GM23338 (cell line): ENCODE measurements around the gene MPND. TPM values are rescaled to one million over a fixed set of nuclear protein-coding genes. Genes with fewer than 3 reads are reported as not detected.

ENCODE experiments used
- ATAC-seq: fragments of 200-7000 bp; cut with Tn5 transposase; 3 replicates; pipeline ENCODE4 v1.9.1; 2020
- DNase-seq: peaks from one replicate; pipeline ENCODE4 v3.0.0-alpha.2; 2015; ENCODE audit warnings: low spot score
- H2AFZ ChIP-seq: fragments of 200-600 bp; sonication (generic); 2 replicates; pipeline ENCODE4 v1.8.0; 2016; ENCODE audit warnings: antibody characterized with exemption, mild to moderate bottlenecking, moderate library complexity
- H3F3A ChIP-seq: fragments of 200-600 bp; sonication (generic); replicated peaks from 2 replicates; pipeline ENCODE4 v1.8.0; 2017; ENCODE audit warnings: antibody characterized with exemption, mixed run types, low read depth
- H3K27ac ChIP-seq: fragments of 200-600 bp; sonication (generic); 2 replicates; pipeline ENCODE4 v1.6.1; 2016; ENCODE audit warnings: low read depth
- H3K27me3 ChIP-seq: fragments of 200-600 bp; sonication (generic); 2 replicates; pipeline ENCODE4 v1.8.0; 2016; ENCODE audit warnings: mild to moderate bottlenecking, mixed run types, moderate library complexity; ENCODE audit not compliant: insufficient read depth
- H3K36me3 ChIP-seq: fragments of 200-600 bp; sonication (generic); 2 replicates; pipeline ENCODE4 v1.8.0; 2016; ENCODE audit warnings: mild to moderate bottlenecking; ENCODE audit not compliant: insufficient read depth
- H3K4me1 ChIP-seq: fragments of 200-600 bp; sonication (generic); 2 replicates; pipeline ENCODE4 v1.8.0; 2016; ENCODE audit warnings: mild to moderate bottlenecking, moderate library complexity; ENCODE audit not compliant: insufficient read depth
- H3K4me2 ChIP-seq: fragments of 200-600 bp; sonication (generic); 2 replicates; pipeline ENCODE4 v1.7.1; 2017; ENCODE audit warnings: mixed run types
- H3K4me3 ChIP-seq: fragments of 200-600 bp; sonication (generic); 2 replicates; pipeline ENCODE4 v1.6.1; 2016; ENCODE audit warnings: mixed run types
- H3K79me2 ChIP-seq: fragments of 200-600 bp; sonication (generic); replicated peaks from 2 replicates; pipeline ENCODE4 v1.8.0; 2017; ENCODE audit warnings: mild to moderate bottlenecking; ENCODE audit not compliant: insufficient read depth
- H3K9me2 ChIP-seq: fragments of 200-600 bp; sonication (generic); 2 replicates; pipeline ENCODE4 v1.8.0; 2017; ENCODE audit not compliant: insufficient read depth
- H4K20me1 ChIP-seq: fragments of 200-600 bp; sonication (generic); replicated peaks from 2 replicates; pipeline ENCODE4 v1.8.0; 2017; ENCODE audit warnings: mild to moderate bottlenecking; ENCODE audit not compliant: insufficient read depth
- H3K27ac Mint-ChIP-seq: 2 replicates; pipeline ENCODE4 v1.8.0; 2020; ENCODE audit warnings: inconsistent platforms, mild to moderate bottlenecking, moderate library complexity, mixed read lengths
- H3K27me3 Mint-ChIP-seq: 3 replicates; pipeline ENCODE4 v1.8.0; 2022; ENCODE audit warnings: low read depth, mild to moderate bottlenecking, moderate library complexity, mixed read lengths, inconsistent platforms; ENCODE audit not compliant: insufficient read depth, poor library complexity
- H3K36me3 Mint-ChIP-seq: 3 replicates; pipeline ENCODE4 v1.8.0; 2021; ENCODE audit warnings: low read depth, mild to moderate bottlenecking, inconsistent platforms, moderate library complexity, mixed read lengths
- H3K4me1 Mint-ChIP-seq: 3 replicates; pipeline ENCODE4 v1.8.0; 2020; ENCODE audit warnings: mild to moderate bottlenecking, inconsistent platforms, mixed read lengths
- H3K4me3 Mint-ChIP-seq: 3 replicates; pipeline ENCODE4 v1.8.0; 2021; ENCODE audit warnings: moderate library complexity, mild to moderate bottlenecking, inconsistent platforms, mixed read lengths
- H3K9me3 Mint-ChIP-seq: 3 replicates; pipeline ENCODE4 v1.8.0; 2020; ENCODE audit warnings: moderate library complexity, mild to moderate bottlenecking, inconsistent platforms, mixed read lengths
- CREB1 ChIP-seq: fragments of 250-450 bp; sonication (Bioruptor Pico); IDR thresholded peaks from 2 replicates; pipeline ENCODE4 v1.5.0; 2020; ENCODE audit warnings: low read depth, mild to moderate bottlenecking, moderate library complexity
- EZH2 ChIP-seq: fragments of 200-600 bp; sonication (generic); IDR thresholded peaks from one replicate; pipeline ENCODE4 v1.8.0; 2017; ENCODE audit warnings: antibody characterized with exemption, mild to moderate bottlenecking, low read depth; ENCODE audit not compliant: unreplicated experiment
- EZH2phosphoT487 ChIP-seq: fragments of 200-600 bp; sonication (generic); IDR thresholded peaks from one replicate; pipeline ENCODE4 v1.8.1; 2018; ENCODE audit warnings: antibody characterized with exemption; ENCODE audit not compliant: unreplicated experiment
- JUNB ChIP-seq: IDR thresholded peaks from one replicate; pipeline ENCODE4 v1.6.1; 2016; ENCODE audit warnings: antibody characterized with exemption; ENCODE audit not compliant: unreplicated experiment
- POLR2AphosphoS5 ChIP-seq: IDR thresholded peaks from 2 replicates; pipeline ENCODE4 v1.6.1; 2016; ENCODE audit warnings: antibody characterized with exemption, low read depth
- ZNF331 ChIP-seq: fragments of 250-450 bp; sonication (Bioruptor Pico); IDR thresholded peaks from 2 replicates; pipeline ENCODE4 v1.5.0; 2020; ENCODE audit warnings: low read depth, mild to moderate bottlenecking, moderate library complexity
- polyA plus RNA-seq: library from polyadenylated mRNA; unstranded; fragments of >200 nt; fragmentation: Nextera tagmentation; extraction: Ambion mirVana; gene quantifications from 2 replicates; pipeline ENCODE4 v1.2.1, GENCODE V29; 2016
- total RNA-seq: library from RNA; depleted of rRNA; stranded (reverse); fragments of >200 nt; shearing (Covaris generic); gene quantifications from 2 replicates; pipeline ENCODE4 v1.2.3, GENCODE V29; 2014
- TF ChIP-seq, protein P1 (sequence below): IDR thresholded peaks from 2 replicates; pipeline ENCODE4 v1.6.1; 2016; ENCODE audit warnings: antibody characterized with exemption
- TF ChIP-seq, protein P2 (sequence below): fragments of 250-450 bp; sonication (Bioruptor Pico); IDR thresholded peaks from 2 replicates; pipeline ENCODE4 v1.5.0; 2020; ENCODE audit warnings: mild to moderate bottlenecking, moderate library complexity
- TF ChIP-seq, protein P3 (sequence below): IDR thresholded peaks from one replicate; pipeline ENCODE4 v1.6.1; 2018; ENCODE audit warnings: antibody characterized with exemption; ENCODE audit not compliant: unreplicated experiment

Gene MPND
- total and polyA plus RNA-seq, 2 experiments from 2014 or later, result 11.8 to 15.6 TPM

GRCh38 chr19:4357921-4358326 is 14.6 kb downstream of the MPND start:
- no peak overlapping the region for H3K27ac ChIP-seq

More at GRCh38 chr19:4357921-4358326, 14.6 kb downstream of the MPND start:
- Histone ChIP-seq H3K27me3 (no peaks in the 10 kb centered on the region), H3K4me1 (no peaks in the 10 kb centered on the region; the same call in 1 of the 2 replicates), H3K9me2 (no peaks in the 10 kb centered on the region), H3F3A (peaks cover 21% of the 10 kb centered on the region), H3K79me2 (no peaks in the 10 kb centered on the region), H3K4me3 (no peak overlapping the region), H4K20me1 (peaks cover 4% of the 10 kb centered on the region; the same call in 1 of the 2 replicates), H3K36me3 (no peaks in the 10 kb centered on the region), H3K4me2 (no peak overlapping the region), H2AFZ (no peak overlapping the region)
- DNase-seq (no peak), ATAC-seq (no peak)
- Mint-ChIP-seq H3K27me3 (peaks cover 19% of the 10 kb centered on the region), H3K36me3 (peaks cover 18% of the 10 kb centered on the region; the same call in 2 of the 3 replicates), H3K4me1 (peaks cover 7% of the 10 kb centered on the region; the same call in 1 of the 3 replicates), H3K4me3 (no peak overlapping the region), H3K27ac (no peak overlapping the region), H3K9me3 (no peaks in the 10 kb centered on the region)
- TF ChIP-seq, protein P1, sequence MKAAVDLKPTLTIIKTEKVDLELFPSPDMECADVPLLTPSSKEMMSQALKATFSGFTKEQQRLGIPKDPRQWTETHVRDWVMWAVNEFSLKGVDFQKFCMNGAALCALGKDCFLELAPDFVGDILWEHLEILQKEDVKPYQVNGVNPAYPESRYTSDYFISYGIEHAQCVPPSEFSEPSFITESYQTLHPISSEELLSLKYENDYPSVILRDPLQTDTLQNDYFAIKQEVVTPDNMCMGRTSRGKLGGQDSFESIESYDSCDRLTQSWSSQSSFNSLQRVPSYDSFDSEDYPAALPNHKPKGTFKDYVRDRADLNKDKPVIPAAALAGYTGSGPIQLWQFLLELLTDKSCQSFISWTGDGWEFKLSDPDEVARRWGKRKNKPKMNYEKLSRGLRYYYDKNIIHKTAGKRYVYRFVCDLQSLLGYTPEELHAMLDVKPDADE, result no peak
- no peak for TF ChIP-seq EZH2
- TF ChIP-seq, protein P2, sequence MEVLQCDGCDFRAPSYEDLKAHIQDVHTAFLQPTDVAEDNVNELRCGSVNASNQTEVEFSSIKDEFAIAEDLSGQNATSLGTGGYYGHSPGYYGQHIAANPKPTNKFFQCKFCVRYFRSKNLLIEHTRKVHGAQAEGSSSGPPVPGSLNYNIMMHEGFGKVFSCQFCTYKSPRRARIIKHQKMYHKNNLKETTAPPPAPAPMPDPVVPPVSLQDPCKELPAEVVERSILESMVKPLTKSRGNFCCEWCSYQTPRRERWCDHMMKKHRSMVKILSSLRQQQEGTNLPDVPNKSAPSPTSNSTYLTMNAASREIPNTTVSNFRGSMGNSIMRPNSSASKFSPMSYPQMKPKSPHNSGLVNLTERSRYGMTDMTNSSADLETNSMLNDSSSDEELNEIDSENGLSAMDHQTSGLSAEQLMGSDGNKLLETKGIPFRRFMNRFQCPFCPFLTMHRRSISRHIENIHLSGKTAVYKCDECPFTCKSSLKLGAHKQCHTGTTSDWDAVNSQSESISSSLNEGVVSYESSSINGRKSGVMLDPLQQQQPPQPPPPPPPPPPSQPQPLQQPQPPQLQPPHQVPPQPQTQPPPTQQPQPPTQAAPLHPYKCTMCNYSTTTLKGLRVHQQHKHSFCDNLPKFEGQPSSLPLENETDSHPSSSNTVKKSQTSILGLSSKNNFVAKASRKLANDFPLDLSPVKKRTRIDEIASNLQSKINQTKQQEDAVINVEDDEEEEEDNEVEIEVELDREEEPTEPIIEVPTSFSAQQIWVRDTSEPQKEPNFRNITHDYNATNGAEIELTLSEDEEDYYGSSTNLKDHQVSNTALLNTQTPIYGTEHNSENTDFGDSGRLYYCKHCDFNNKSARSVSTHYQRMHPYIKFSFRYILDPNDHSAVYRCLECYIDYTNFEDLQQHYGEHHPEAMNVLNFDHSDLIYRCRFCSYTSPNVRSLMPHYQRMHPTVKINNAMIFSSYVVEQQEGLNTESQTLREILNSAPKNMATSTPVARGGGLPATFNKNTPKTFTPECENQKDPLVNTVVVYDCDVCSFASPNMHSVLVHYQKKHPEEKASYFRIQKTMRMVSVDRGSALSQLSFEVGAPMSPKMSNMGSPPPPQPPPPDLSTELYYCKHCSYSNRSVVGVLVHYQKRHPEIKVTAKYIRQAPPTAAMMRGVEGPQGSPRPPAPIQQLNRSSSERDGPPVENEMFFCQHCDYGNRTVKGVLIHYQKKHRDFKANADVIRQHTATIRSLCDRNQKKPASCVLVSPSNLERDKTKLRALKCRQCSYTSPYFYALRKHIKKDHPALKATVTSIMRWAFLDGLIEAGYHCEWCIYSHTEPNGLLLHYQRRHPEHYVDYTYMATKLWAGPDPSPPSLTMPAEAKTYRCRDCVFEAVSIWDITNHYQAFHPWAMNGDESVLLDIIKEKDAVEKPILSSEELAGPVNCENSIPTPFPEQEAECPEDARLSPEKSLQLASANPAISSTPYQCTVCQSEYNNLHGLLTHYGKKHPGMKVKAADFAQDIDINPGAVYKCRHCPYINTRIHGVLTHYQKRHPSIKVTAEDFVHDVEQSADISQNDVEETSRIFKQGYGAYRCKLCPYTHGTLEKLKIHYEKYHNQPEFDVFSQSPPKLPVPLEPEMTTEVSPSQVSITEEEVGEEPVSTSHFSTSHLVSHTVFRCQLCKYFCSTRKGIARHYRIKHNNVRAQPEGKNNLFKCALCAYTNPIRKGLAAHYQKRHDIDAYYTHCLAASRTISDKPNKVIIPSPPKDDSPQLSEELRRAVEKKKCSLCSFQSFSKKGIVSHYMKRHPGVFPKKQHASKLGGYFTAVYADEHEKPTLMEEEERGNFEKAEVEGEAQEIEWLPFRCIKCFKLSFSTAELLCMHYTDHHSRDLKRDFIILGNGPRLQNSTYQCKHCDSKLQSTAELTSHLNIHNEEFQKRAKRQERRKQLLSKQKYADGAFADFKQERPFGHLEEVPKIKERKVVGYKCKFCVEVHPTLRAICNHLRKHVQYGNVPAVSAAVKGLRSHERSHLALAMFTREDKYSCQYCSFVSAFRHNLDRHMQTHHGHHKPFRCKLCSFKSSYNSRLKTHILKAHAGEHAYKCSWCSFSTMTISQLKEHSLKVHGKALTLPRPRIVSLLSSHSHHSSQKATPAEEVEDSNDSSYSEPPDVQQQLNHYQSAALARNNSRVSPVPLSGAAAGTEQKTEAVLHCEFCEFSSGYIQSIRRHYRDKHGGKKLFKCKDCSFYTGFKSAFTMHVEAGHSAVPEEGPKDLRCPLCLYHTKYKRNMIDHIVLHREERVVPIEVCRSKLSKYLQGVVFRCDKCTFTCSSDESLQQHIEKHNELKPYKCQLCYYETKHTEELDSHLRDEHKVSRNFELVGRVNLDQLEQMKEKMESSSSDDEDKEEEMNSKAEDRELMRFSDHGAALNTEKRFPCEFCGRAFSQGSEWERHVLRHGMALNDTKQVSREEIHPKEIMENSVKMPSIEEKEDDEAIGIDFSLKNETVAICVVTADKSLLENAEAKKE, result no peak
- TF ChIP-seq, protein P3, sequence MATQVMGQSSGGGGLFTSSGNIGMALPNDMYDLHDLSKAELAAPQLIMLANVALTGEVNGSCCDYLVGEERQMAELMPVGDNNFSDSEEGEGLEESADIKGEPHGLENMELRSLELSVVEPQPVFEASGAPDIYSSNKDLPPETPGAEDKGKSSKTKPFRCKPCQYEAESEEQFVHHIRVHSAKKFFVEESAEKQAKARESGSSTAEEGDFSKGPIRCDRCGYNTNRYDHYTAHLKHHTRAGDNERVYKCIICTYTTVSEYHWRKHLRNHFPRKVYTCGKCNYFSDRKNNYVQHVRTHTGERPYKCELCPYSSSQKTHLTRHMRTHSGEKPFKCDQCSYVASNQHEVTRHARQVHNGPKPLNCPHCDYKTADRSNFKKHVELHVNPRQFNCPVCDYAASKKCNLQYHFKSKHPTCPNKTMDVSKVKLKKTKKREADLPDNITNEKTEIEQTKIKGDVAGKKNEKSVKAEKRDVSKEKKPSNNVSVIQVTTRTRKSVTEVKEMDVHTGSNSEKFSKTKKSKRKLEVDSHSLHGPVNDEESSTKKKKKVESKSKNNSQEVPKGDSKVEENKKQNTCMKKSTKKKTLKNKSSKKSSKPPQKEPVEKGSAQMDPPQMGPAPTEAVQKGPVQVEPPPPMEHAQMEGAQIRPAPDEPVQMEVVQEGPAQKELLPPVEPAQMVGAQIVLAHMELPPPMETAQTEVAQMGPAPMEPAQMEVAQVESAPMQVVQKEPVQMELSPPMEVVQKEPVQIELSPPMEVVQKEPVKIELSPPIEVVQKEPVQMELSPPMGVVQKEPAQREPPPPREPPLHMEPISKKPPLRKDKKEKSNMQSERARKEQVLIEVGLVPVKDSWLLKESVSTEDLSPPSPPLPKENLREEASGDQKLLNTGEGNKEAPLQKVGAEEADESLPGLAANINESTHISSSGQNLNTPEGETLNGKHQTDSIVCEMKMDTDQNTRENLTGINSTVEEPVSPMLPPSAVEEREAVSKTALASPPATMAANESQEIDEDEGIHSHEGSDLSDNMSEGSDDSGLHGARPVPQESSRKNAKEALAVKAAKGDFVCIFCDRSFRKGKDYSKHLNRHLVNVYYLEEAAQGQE, result no peak
- no peak for TF ChIP-seq ZNF331 (CRISPR knock-in tag)
- TF ChIP-seq EZH2phosphoT487, result no peak
- peak; percentile 15; the same call in 1 of the 2 replicates for TF ChIP-seq POLR2AphosphoS5
- TF ChIP-seq JUNB, result no peak
- TF ChIP-seq CREB1, result no peak
